ENCODE results near the gene MSH5.

Gene MSH5

GRCh38 chr6:31719001-31719400 is 20.8 kb upstream of the MSH5 start:
- peaks cover 22% of the 10 kb centered on the region for H3K4me1 Mint-ChIP-seq (ENCODE audit: low read depth)
- intact Hi-C loops (cut with micrococcal nuclease), result no loop called here
- no peak overlapping the region for H3K27ac Mint-ChIP-seq

DNA sequence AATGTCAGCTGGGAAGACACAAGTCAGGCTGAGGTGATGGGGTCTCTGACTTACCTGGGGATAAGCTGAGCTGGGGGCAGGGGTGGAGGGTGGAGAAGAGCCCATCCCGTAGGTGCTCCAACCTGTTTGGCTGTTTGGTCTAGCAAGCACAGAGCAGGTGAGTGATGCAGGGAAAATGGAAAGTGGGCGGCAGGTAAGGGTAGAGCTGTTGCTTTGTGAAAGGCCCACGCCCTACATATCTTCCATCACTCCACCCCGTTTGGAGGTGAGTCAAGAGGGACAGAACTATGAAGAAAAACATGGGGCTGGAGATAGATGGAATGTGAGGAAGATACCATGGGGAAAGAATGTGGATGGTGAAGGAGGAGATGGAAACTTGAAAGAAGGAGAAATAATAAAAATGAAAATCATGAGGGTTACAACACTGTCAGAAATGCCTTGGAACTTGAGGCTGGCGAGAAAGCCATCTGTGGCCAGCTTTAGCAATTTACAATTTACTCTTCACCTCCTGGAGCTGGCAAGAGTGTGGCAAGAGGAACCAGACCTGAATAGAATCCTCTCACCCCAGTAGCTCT is 19.5 kb upstream of the MSH5 start:
- peaks cover 30% of the 10 kb centered on the region for H3K4me1 Mint-ChIP-seq (ENCODE audit: low read depth)
- peaks cover 21% of the 10 kb centered on the region for H3K27me3 Mint-ChIP-seq
- no peak overlapping the region for H3K4me3 Mint-ChIP-seq
- intact Hi-C loops (cut with micrococcal nuclease), result no loop called here
- no peak overlapping the region for H3K27ac Mint-ChIP-seq
- no peaks in the 10 kb centered on the region for H3K9me3 Mint-ChIP-seq
- H3K36me3 Mint-ChIP-seq (ENCODE audit: low read depth), result peaks cover 15% of the 10 kb centered on the region

More at GRCh38 chr6:31719001-31719400, 20.8 kb upstream of the MSH5 start:
- H3K36me3 Mint-ChIP-seq (ENCODE audit: low read depth), result peaks cover 3% of the 10 kb centered on the region
- H3K4me3 Mint-ChIP-seq, result no peak overlapping the region
- H3K9me3 Mint-ChIP-seq, result no peaks in the 10 kb centered on the region
- peaks cover 15% of the 10 kb centered on the region for H3K27me3 Mint-ChIP-seq

DNA sequence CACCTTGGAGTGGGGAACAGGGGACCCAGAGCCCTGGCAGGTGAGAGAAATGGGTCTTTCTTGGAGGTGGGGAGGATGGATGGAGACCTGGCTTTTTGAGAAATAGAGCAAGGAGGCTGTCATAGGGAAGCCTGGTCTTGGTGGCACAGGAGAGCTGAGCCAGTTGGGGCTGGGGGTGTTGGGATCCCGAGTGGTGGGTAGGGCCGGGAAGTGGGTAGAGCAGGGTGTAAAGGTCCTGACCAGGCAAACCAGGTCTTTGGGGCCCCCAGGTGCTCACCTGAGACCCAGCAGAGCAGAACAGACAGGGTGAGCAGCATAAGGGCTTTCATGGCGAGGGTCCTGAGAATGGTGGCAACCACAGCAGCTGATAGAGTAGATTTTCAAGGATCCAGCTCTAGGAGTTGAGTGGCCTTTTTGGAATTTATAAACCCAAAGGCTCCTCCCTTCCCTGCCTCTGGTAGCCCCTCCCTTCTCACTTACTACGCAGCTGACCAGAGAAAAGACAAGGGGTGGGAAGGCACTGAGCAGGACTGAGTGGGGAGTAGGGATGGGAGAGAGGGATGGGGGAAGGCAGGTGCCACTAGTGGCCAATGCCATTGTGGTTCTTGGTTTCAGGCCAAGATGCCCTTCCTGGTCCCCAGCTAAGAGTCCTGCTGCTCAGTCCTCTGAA is 18.3 kb upstream of the MSH5 start, which contains the start of gene LY6G6C:
LY6G6C (minus strand) TSS at position 396 of the 670 bp plus-strand sequence; CDS start at position 329, 67 bp downstream.
- Mint-ChIP-seq H3K4me3 (no peak within 1 kb of the TSS), H3K9me3 (no peaks in the 10 kb centered on the region), H3K4me1 (ENCODE audit: low read depth) (peaks cover 42% of the 10 kb centered on the region), H3K27me3 (peaks cover 21% of the 10 kb centered on the region), H3K27ac (peak within 1 kb of the TSS; percentile 40), H3K36me3 (ENCODE audit: low read depth) (peaks cover 27% of the 10 kb centered on the region)
- intact Hi-C loops (cut with micrococcal nuclease), result no loop called here

DNA sequence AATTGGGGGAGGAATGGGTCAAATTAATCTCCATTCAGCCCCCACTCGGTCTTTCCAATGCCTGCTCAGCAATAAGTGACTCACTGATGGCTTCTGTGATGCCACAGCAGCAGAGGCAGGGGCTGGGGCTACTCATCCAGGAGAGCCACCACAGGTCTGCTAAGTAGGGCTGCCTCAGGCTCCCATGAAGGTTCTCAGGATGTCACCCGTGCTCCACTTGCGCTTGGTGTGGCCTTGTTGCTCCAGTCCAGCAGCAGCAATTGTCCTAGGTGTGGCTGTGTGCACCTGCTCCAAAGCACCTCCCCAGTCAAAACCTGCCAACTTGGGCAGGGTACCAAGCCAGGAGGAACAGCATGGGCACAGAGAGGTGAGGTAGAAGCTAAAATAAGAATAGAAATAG is 17.6 kb upstream of the MSH5 start:
- no peak overlapping the region for H3K4me3 Mint-ChIP-seq
- no peaks in the 10 kb centered on the region for H3K9me3 Mint-ChIP-seq
- peaks cover 21% of the 10 kb centered on the region for H3K27me3 Mint-ChIP-seq
- H3K4me1 Mint-ChIP-seq (ENCODE audit: low read depth), result peaks cover 48% of the 10 kb centered on the region
- intact Hi-C loops (cut with micrococcal nuclease), result no loop called here
- no peak overlapping the region for H3K27ac Mint-ChIP-seq
- H3K36me3 Mint-ChIP-seq (ENCODE audit: low read depth), result peaks cover 34% of the 10 kb centered on the region

DNA sequence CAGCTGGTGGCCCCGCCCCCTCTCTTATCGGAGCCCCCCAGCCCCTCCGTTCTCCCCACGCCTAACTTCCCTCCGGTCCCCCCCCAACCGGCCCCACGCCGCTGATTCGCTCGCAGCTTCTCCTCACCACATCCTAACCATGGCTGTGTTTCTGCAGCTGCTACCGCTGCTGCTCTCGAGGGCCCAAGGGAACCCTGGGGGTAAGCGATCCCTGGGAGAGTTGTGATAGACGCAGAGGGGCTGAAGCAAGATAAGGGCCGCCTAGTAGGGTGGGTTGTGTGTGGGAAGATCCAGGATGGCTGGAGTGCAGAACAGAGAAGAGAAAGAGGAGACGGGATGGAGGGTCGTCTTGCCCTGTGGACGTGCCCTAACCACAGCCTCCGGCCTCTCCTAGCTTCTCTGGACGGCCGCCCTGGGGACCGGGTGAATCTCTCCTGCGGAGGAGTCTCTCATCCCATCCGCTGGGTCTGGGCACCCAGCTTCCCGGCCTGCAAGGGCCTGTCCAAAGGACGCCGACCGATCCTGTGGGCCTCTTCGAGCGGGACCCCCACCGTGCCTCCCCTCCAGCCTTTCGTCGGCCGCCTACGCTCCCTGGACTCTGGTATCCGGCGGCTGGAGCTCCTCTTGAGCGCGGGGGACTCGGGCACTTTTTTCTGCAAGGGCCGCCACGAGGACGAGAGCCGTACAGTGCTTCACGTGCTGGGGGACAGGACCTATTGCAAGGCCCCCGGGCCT is 16.4 kb upstream of the MSH5 start, which contains the start of gene MPIG6B:
MPIG6B (plus strand) TSS at position 129 of the 735 bp plus-strand sequence; CDS start at position 140, 11 bp downstream.
- Mint-ChIP-seq H3K27ac (peak within 1 kb of the TSS; percentile 99), H3K27me3 (peaks cover 21% of the 10 kb centered on the region), H3K4me3 (no peak within 1 kb of the TSS), H3K36me3 (ENCODE audit: low read depth) (peaks cover 47% of the 10 kb centered on the region), H3K9me3 (no peaks in the 10 kb centered on the region), H3K4me1 (ENCODE audit: low read depth) (peaks cover 61% of the 10 kb centered on the region)
- intact Hi-C loops (cut with micrococcal nuclease), result no loop called here

DNA sequence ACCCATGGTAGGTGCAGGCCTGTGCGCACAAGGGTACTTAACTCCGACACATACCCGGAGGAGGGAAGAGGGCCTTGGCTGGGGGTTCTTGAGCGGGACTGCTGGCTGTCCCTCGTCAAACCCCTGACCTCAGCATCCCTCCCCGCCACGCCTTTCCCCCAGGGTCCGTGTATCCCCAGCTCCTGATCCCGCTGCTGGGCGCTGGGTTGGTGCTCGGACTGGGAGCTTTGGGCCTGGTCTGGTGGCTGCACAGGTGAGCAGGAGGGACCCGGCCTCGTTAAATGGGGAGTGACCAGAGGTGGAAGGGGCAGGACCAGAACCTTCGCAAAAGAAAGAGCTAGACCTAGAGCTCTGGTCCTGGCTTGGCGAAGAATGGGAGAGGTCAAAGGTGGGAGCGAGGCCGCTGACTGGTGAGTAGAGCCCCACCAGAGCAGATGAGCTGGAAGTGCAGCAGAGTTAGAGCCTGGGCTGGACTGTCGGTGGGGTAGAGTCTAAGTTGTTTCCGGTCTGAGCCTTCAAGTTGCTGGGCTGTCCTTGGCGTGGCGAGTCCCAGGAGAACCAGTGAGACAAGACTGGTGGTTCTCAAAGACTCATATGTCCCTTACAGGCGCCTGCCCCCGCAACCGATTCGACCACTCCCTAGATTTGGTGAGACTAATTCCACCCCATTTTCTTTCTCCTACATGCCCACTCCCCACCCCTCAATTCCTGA is 15.7 kb upstream of the MSH5 start:
- peak overlapping the region; percentile 99 for H3K27ac Mint-ChIP-seq
- H3K4me3 Mint-ChIP-seq, result no peak overlapping the region
- H3K36me3 Mint-ChIP-seq (ENCODE audit: low read depth), result peaks cover 54% of the 10 kb centered on the region
- H3K27me3 Mint-ChIP-seq, result peaks cover 21% of the 10 kb centered on the region
- no peaks in the 10 kb centered on the region for H3K9me3 Mint-ChIP-seq
- peaks cover 68% of the 10 kb centered on the region for H3K4me1 Mint-ChIP-seq (ENCODE audit: low read depth)
- intact Hi-C loops (cut with micrococcal nuclease), result no loop called here

GRCh38 chr6:31725502-31726350 is 14.1 kb upstream of the MSH5 start:
- intact Hi-C loops (cut with micrococcal nuclease), result loop anchor here (5.0 kb wide), 1 partner anchor 107 kb away; no protein-coding TSS in a partner anchor
- Mint-ChIP-seq H3K36me3 (ENCODE audit: low read depth) (peaks cover 70% of the 10 kb centered on the region), H3K9me3 (no peaks in the 10 kb centered on the region), H3K27ac (peak overlapping the region; percentile 99), H3K27me3 (peaks cover 21% of the 10 kb centered on the region), H3K4me3 (peak overlapping the region; percentile 99), H3K4me1 (ENCODE audit: low read depth) (peaks cover 80% of the 10 kb centered on the region)

- intact Hi-C loops (cut with micrococcal nuclease), result loop anchor here (1.0 to 5.0 kb wide), 2 partner anchors 47 to 105 kb away; no protein-coding TSS in a partner anchor
- no peaks in the 10 kb centered on the region for H3K9me3 Mint-ChIP-seq
- peaks cover 84% of the 10 kb centered on the region for H3K36me3 Mint-ChIP-seq (ENCODE audit: low read depth)
- H3K27ac Mint-ChIP-seq, result peak overlapping the region; percentile 99
- peaks cover 87% of the 10 kb centered on the region for H3K4me1 Mint-ChIP-seq (ENCODE audit: low read depth)
- H3K4me3 Mint-ChIP-seq, result peak overlapping the region; percentile 99
- peaks cover 14% of the 10 kb centered on the region for H3K27me3 Mint-ChIP-seq
These were observed 12.6 kb upstream of the MSH5 start for GRCh38 chr6:31727034-31727716.

DNA sequence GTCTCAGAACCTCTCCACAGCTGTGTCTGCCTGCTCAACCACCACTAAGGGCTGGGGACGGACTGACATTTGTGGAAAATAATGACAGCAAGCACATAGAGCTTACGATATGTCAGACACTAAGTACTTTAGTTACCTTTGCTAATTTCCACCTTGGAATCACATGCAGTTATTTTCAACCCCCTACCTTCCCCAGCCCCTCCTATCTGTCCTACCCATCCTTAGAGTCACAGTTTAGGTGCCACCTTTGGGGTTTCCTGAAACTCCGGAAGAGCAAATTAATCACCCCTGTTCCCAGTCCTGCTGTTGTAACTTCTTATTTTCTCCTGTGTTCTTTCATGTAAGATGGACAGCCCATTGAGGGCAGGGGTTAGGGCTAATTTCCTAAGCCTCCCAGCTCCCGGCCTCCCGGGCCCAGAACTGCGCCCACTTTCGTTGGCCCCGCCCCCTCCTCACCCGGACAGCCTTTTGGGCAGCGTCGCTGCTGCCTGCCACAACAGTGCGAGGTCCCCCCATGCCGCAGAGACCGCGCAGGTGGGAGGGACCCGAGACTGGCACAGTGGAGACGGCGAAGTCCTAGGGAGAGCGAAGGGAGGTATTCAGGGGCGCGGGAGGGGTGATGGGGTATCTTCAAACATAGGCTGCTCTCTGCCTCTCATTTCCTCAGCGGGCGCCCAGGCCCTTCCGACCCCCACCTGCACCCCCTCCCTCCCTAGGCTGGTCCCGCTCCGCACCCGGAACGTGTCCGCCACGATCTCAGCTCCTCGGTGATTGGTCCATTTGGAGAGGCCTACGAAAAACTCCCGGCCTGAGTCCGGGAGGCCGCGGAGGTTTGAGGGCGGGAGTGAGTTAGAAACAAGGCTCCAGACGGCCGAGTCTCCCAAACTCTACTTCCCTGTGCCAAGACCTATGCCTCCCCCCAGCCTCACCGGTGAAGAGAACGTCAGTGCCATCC is 11.8 kb upstream of the MSH5 start:
- H3K4me3 Mint-ChIP-seq, result peak overlapping the region; percentile 99
- intact Hi-C loops (cut with micrococcal nuclease), result loop anchor here (1.0 to 5.0 kb wide), 3 partner anchors 41 to 104 kb away; no protein-coding TSS in a partner anchor
- peaks cover 14% of the 10 kb centered on the region for H3K27me3 Mint-ChIP-seq
- H3K9me3 Mint-ChIP-seq, result no peaks in the 10 kb centered on the region
- peak overlapping the region; percentile 99 for H3K27ac Mint-ChIP-seq
- H3K36me3 Mint-ChIP-seq (ENCODE audit: low read depth), result peaks cover 93% of the 10 kb centered on the region
- peaks cover 91% of the 10 kb centered on the region for H3K4me1 Mint-ChIP-seq (ENCODE audit: low read depth)

- H3K4me1 Mint-ChIP-seq (ENCODE audit: low read depth), result peaks cover 91% of the 10 kb centered on the region
- intact Hi-C loops (cut with micrococcal nuclease), result loop anchor here (1.0 to 5.0 kb wide), 3 partner anchors 26 to 103 kb away; partner anchors contain the start of gene ABHD16A
- peak within 1 kb of the TSS; percentile 99 for H3K4me3 Mint-ChIP-seq
- no peaks in the 10 kb centered on the region for H3K9me3 Mint-ChIP-seq
- peaks cover 100% of the 10 kb centered on the region for H3K36me3 Mint-ChIP-seq (ENCODE audit: low read depth)
- peaks cover 6% of the 10 kb centered on the region for H3K27me3 Mint-ChIP-seq
- H3K27ac Mint-ChIP-seq, result peak within 1 kb of the TSS; percentile 99
These were observed 10.9 kb upstream of the MSH5 start, which contains the start of gene DDAH2 for GRCh38 chr6:31728767-31729514. TSS of gene DDAH2 (minus strand) at chr6:31729299. CDS start at chr6:31729161, 138 bp downstream.

- H3K9me3 Mint-ChIP-seq, result no peaks in the 10 kb centered on the region
- intact Hi-C loops (cut with micrococcal nuclease), result loop anchor here (1.0 to 5.0 kb wide), 3 partner anchors 26 to 103 kb away; partner anchors contain the start of gene ABHD16A
- peaks cover 3% of the 10 kb centered on the region for H3K27me3 Mint-ChIP-seq
- peaks cover 91% of the 10 kb centered on the region for H3K4me1 Mint-ChIP-seq (ENCODE audit: low read depth)
- peaks cover 100% of the 10 kb centered on the region for H3K36me3 Mint-ChIP-seq (ENCODE audit: low read depth)
- peak overlapping the region; percentile 99 for H3K27ac Mint-ChIP-seq
- peak overlapping the region; percentile 99 for H3K4me3 Mint-ChIP-seq
These were observed 10.3 kb upstream of the MSH5 start for GRCh38 chr6:31729515-31729978.
